A673 (cell line): ENCODE data around the gene SLC35D3. TPM values are rescaled to one million over a fixed set of nuclear protein-coding genes. Genes with fewer than 3 reads are reported as not detected.

Experiments used
- BruUV-seq: library from RNA; stranded (reverse); fragments of 400-500 nt; replicated peaks from 2 replicates; lab custom pipeline; 2021; lab: Mats Ljungman, UMichigan
- CTCF ChIA-PET: fragments of 300-600 bp; sonication (Branson Sonifier 250); formaldehyde crosslinking; loops from one replicate; lab custom pipeline; 2022; ENCODE audit warnings: antibody characterized with exemption; lab: Charles Lee
- POLR2A ChIA-PET: fragments of 300-600 bp; sonication (Branson Sonifier 250); formaldehyde crosslinking; loops from one replicate; lab custom pipeline; 2022; ENCODE audit warnings: antibody characterized with exemption; ENCODE audit not compliant: low non-redundant PET; lab: Charles Lee
- DNase-seq: peaks from one replicate; pipeline ENCODE4 v3.0.0-alpha.2; 2015; ENCODE audit warnings: low spot score
- H3K27ac ChIP-seq: fragments of 200-600 bp; sonication (generic); 2 replicates; pipeline ENCODE4 v1.5.1; 2016; ENCODE audit warnings: mixed run types, low read depth, mild to moderate bottlenecking, mixed read lengths, antibody characterized with exemption, low read length; ENCODE audit not compliant: poor library complexity, severe bottlenecking
- H3K27me3 ChIP-seq: fragments of 200-600 bp; sonication (generic); replicated peaks from 2 replicates; pipeline ENCODE4 v1.6.1; 2017; ENCODE audit warnings: mixed run types, low read depth, mild to moderate bottlenecking, mixed read lengths, antibody characterized with exemption, low read length; ENCODE audit not compliant: insufficient read depth, poor library complexity
- H3K36me3 ChIP-seq: fragments of 200-600 bp; sonication (generic); 2 replicates; pipeline ENCODE4 v1.6.1; 2016; ENCODE audit warnings: mixed run types, mild to moderate bottlenecking, mixed read lengths, antibody characterized with exemption, low read length; ENCODE audit not compliant: insufficient read depth, poor library complexity, severe bottlenecking
- H3K4me1 ChIP-seq: fragments of 200-600 bp; sonication (generic); 2 replicates; pipeline ENCODE4 v1.6.1; 2017; ENCODE audit warnings: mixed run types, mild to moderate bottlenecking, mixed read lengths, antibody characterized with exemption, low read length; ENCODE audit not compliant: insufficient read depth, poor library complexity, severe bottlenecking
- H3K4me3 ChIP-seq: fragments of 200-600 bp; sonication (generic); 2 replicates; pipeline ENCODE4 v1.5.1; 2016; ENCODE audit warnings: low read depth, mixed run types, mild to moderate bottlenecking, mixed read lengths, low read length; ENCODE audit not compliant: poor library complexity, severe bottlenecking
- H3K9me3 ChIP-seq: fragments of 200-600 bp; sonication (generic); 2 replicates; pipeline ENCODE4 v1.6.1; 2016; ENCODE audit warnings: mixed run types, low read depth, mild to moderate bottlenecking, mixed read lengths, antibody characterized with exemption, low read length; ENCODE audit not compliant: poor library complexity, severe bottlenecking
- EZH2 ChIP-seq: fragments of 200-600 bp; sonication (generic); IDR thresholded peaks from 2 replicates; pipeline ENCODE4 v1.6.1; 2017; ENCODE audit warnings: borderline replicate concordance, low read depth, mild to moderate bottlenecking, mixed read lengths, antibody characterized with exemption, low read length; ENCODE audit not compliant: poor library complexity, severe bottlenecking
- intact Hi-C: fragments of 100-400 bp; cut with micrococcal nuclease; formaldehyde crosslinking; loops from one replicate; pipeline ENCODE4 v1.10.0; 2022; ENCODE audit not compliant: unreplicated experiment
- total RNA-seq: library from RNA; stranded (reverse); gene quantifications from 2 replicates; pipeline ENCODE4 v1.2.3, GENCODE V29; 2021
- TF ChIP-seq, protein P1 (sequence below): fragments of 300-800, 200-600 bp; sonication (generic); conservative IDR thresholded peaks from 2 replicates; pipeline ENCODE4 v1.5.1; 2017; ENCODE audit warnings: low read depth, mild to moderate bottlenecking, antibody characterized with exemption, low read length, moderate library complexity, mixed read lengths

The SLC35D3 gene
- total RNA-seq, 1 experiment from 2014 or later, result not detected

DNA sequence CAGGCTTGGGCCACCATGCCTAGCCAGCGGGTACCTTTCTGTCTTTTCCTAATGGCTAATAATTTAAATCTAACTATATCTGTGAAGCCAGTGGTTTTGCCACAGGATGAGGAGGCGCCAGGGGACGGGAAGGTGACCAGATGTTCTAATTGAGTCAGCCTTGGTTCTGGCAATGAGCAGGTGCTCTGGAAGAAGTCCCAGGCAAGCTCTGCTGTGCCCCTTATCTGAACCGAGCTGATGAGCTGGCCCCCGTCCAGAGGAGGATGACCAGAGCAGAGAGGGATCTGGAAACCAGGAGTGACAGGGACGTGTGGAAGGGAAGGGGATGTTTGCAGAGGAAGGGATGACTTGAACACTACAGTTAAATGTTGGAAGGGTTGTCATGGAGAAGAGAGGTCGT, 46.7 kb downstream of the SLC35D3 start:
- no peak for DNase-seq
- Histone ChIP-seq H3K4me1 (no peaks in the 10 kb centered on the region), H3K4me3 (no peak overlapping the region), H3K36me3 (no peaks in the 10 kb centered on the region), H3K27me3 (no peaks in the 10 kb centered on the region), H3K27ac (no peak overlapping the region), H3K9me3 (no peaks in the 10 kb centered on the region)
- intact Hi-C loops, result loop anchor here (5.0 kb wide), 1 partner anchor 673 kb away; no protein-coding TSS in a partner anchor
- ChIA-PET CTCF (interaction anchor here (0.6 kb wide), 1 partner anchor 101 kb away, joined by 3 read pairs; no protein-coding TSS in a partner anchor), POLR2A (no interaction called here)
- no peak for TF ChIP-seq EZH2
- TF ChIP-seq, protein P1, sequence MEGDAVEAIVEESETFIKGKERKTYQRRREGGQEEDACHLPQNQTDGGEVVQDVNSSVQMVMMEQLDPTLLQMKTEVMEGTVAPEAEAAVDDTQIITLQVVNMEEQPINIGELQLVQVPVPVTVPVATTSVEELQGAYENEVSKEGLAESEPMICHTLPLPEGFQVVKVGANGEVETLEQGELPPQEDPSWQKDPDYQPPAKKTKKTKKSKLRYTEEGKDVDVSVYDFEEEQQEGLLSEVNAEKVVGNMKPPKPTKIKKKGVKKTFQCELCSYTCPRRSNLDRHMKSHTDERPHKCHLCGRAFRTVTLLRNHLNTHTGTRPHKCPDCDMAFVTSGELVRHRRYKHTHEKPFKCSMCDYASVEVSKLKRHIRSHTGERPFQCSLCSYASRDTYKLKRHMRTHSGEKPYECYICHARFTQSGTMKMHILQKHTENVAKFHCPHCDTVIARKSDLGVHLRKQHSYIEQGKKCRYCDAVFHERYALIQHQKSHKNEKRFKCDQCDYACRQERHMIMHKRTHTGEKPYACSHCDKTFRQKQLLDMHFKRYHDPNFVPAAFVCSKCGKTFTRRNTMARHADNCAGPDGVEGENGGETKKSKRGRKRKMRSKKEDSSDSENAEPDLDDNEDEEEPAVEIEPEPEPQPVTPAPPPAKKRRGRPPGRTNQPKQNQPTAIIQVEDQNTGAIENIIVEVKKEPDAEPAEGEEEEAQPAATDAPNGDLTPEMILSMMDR, result no peak
- no TSS peak for BruUV-seq

- BruUV-seq, result no TSS peak
- POLR2A ChIA-PET, result no interaction called here
- H3K4me3 ChIP-seq, result no peak overlapping the region
- intact Hi-C loops, result loop anchor here (5.0 kb wide), 1 partner anchor 673 kb away; no protein-coding TSS in a partner anchor
- H3K27ac ChIP-seq, result no peak overlapping the region
- no peaks in the 10 kb centered on the region for H3K4me1 ChIP-seq
- CTCF ChIA-PET, result no interaction called here
- H3K9me3 ChIP-seq, result no peaks in the 10 kb centered on the region
- H3K36me3 ChIP-seq, result no peaks in the 10 kb centered on the region
- H3K27me3 ChIP-seq, result no peaks in the 10 kb centered on the region
- TF ChIP-seq EZH2, result no peak
- TF ChIP-seq, protein P1, result no peak
- no peak for DNase-seq
These were observed 47.3 kb downstream of the SLC35D3 start for GRCh38 chr6:136969433-136969832.

GRCh38 chr6:136969930-136970329, 47.8 kb downstream of the SLC35D3 start:
- POLR2A ChIA-PET, result no interaction called here
- Histone ChIP-seq H3K27ac (no peak overlapping the region), H3K36me3 (no peaks in the 10 kb centered on the region), H3K4me3 (no peak overlapping the region), H3K27me3 (no peaks in the 10 kb centered on the region), H3K9me3 (no peaks in the 10 kb centered on the region), H3K4me1 (no peaks in the 10 kb centered on the region)
- intact Hi-C loops, result loop anchor here (5.0 kb wide), 1 partner anchor 672 kb away; no protein-coding TSS in a partner anchor
- no peak for DNase-seq
- TF ChIP-seq, protein P1, result no peak
- TF ChIP-seq EZH2, result no peak
- BruUV-seq, result no TSS peak
- CTCF ChIA-PET, result no interaction called here
